HEK293 (cell line): ENCODE measurements around the gene PRKCQ.

ENCODE experiments used
- YY1 ChIP-seq: fragments of 450-650 bp; formaldehyde crosslinking; IDR thresholded peaks from 2 replicates; pipeline ENCODE4 v1.5.1; 2018; ENCODE audit warnings: missing biosample characterization, missing genetic modification characterization
- ZNF112 ChIP-seq: fragments of 450-650 bp; formaldehyde crosslinking; IDR thresholded peaks from 2 replicates; pipeline ENCODE4 v1.5.0; 2017; ENCODE audit warnings: missing biosample characterization, missing genetic modification characterization
- TF ChIP-seq, protein P1 (sequence below): fragments of 450-650 bp; formaldehyde crosslinking; IDR thresholded peaks from 2 replicates; pipeline ENCODE4 v1.5.1; 2016; ENCODE audit warnings: missing biosample characterization, missing genetic modification characterization
- TF ChIP-seq, protein P2 (sequence below): fragments of 450-650 bp; formaldehyde crosslinking; IDR thresholded peaks from 2 replicates; pipeline ENCODE4 v1.5.1; 2016; ENCODE audit warnings: missing biosample characterization, missing genetic modification characterization
- TF ChIP-seq, protein P3 (sequence below): fragments of 450-650 bp; formaldehyde crosslinking; conservative IDR thresholded peaks from 2 replicates; pipeline ENCODE4 v1.5.1; 2016; ENCODE audit warnings: low read depth, missing biosample characterization, missing genetic modification characterization
- TF ChIP-seq, protein P4 (sequence below): fragments of 450-650 bp; formaldehyde crosslinking; IDR thresholded peaks from 2 replicates; pipeline ENCODE4 v1.5.1; 2016; ENCODE audit warnings: missing biosample characterization, missing genetic modification characterization

DNA sequence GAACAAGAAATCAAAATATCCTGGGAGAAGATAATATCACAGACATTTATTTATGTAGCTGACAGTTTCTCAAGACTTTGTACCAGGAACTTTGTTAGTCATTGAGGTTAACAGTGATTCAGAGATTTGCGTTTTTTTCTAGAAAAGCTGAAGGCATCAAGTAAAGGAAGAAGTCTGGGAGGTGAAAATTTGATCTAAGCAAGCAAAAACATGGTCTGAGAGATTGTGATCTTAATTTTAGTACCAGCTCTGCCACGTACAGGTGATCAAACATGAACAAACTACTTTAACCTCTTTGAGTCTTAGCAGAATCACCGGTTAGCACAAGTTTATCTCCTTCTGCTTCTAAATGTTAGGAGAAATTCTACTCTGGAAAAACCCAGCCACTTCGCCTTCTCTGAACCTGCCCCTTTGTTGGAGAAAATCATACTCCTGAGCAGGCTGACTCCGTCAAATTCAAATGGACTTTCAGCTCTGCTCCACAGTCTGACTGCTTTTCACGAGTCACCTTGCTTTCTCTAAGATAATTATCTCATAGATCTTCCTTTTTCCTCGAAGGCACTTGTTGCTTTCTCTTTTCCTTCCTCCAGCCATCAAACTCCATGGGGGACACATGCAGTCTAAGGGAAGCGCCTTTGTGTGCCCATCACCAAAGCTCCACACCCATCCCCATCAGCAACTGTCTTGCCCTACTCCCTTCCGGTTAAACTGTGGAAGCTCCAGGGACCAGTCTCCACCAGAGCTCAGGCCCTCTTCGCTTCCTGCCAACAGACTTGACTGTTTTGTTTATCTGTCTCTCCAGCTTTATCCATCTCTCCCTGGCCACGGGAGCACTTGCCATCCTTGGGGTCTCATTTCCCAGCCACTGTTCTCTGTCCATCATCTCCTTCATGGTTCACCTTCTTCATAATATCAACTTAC is 86.3 kb downstream of the PRKCQ start:
- TF ChIP-seq, protein P1, sequence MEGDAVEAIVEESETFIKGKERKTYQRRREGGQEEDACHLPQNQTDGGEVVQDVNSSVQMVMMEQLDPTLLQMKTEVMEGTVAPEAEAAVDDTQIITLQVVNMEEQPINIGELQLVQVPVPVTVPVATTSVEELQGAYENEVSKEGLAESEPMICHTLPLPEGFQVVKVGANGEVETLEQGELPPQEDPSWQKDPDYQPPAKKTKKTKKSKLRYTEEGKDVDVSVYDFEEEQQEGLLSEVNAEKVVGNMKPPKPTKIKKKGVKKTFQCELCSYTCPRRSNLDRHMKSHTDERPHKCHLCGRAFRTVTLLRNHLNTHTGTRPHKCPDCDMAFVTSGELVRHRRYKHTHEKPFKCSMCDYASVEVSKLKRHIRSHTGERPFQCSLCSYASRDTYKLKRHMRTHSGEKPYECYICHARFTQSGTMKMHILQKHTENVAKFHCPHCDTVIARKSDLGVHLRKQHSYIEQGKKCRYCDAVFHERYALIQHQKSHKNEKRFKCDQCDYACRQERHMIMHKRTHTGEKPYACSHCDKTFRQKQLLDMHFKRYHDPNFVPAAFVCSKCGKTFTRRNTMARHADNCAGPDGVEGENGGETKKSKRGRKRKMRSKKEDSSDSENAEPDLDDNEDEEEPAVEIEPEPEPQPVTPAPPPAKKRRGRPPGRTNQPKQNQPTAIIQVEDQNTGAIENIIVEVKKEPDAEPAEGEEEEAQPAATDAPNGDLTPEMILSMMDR (tag by site-specific recombination) = no peak
- TF ChIP-seq, protein P2, sequence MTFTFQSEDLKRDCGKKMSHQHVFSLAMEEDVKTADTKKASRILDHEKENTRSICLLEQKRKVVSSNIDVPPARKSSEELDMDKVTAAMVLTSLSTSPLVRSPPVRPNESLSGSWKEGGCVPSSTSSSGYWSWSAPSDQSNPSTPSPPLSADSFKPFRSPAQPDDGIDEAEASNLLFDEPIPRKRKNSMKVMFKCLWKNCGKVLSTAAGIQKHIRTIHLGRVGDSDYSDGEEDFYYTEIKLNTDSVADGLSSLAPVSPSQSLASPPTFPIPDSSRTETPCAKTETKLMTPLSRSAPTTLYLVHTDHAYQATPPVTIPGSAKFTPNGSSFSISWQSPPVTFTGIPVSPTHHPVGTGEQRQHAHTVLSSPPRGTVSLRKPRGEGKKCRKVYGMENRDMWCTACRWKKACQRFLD (tag by site-specific recombination) = no peak
- TF ChIP-seq, protein P3, sequence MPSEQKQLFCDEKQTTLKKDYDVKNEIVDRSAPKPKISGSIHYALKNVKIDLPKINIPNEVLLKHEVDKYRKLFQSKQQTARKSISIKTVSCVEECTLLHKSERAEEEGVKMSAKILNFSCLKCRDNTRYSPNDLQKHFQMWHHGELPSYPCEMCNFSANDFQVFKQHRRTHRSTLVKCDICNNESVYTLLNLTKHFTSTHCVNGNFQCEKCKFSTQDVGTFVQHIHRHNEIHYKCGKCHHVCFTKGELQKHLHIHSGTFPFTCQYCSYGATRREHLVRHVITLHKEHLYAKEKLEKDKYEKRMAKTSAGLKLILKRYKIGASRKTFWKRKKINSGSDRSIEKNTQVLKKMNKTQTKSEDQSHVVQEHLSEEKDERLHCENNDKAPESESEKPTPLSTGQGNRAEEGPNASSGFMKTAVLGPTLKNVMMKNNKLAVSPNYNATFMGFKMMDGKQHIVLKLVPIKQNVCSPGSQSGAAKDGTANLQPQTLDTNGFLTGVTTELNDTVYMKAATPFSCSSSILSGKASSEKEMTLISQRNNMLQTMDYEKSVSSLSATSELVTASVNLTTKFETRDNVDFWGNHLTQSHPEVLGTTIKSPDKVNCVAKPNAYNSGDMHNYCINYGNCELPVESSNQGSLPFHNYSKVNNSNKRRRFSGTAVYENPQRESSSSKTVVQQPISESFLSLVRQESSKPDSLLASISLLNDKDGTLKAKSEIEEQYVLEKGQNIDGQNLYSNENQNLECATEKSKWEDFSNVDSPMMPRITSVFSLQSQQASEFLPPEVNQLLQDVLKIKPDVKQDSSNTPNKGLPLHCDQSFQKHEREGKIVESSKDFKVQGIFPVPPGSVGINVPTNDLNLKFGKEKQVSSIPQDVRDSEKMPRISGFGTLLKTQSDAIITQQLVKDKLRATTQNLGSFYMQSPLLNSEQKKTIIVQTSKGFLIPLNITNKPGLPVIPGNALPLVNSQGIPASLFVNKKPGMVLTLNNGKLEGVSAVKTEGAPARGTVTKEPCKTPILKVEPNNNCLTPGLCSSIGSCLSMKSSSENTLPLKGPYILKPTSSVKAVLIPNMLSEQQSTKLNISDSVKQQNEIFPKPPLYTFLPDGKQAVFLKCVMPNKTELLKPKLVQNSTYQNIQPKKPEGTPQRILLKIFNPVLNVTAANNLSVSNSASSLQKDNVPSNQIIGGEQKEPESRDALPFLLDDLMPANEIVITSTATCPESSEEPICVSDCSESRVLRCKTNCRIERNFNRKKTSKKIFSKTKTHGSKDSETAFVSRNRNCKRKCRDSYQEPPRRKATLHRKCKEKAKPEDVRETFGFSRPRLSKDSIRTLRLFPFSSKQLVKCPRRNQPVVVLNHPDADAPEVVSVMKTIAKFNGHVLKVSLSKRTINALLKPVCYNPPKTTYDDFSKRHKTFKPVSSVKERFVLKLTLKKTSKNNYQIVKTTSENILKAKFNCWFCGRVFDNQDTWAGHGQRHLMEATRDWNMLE (tag by site-specific recombination) = no peak
- TF ChIP-seq YY1 = no peak
- TF ChIP-seq, protein P4, sequence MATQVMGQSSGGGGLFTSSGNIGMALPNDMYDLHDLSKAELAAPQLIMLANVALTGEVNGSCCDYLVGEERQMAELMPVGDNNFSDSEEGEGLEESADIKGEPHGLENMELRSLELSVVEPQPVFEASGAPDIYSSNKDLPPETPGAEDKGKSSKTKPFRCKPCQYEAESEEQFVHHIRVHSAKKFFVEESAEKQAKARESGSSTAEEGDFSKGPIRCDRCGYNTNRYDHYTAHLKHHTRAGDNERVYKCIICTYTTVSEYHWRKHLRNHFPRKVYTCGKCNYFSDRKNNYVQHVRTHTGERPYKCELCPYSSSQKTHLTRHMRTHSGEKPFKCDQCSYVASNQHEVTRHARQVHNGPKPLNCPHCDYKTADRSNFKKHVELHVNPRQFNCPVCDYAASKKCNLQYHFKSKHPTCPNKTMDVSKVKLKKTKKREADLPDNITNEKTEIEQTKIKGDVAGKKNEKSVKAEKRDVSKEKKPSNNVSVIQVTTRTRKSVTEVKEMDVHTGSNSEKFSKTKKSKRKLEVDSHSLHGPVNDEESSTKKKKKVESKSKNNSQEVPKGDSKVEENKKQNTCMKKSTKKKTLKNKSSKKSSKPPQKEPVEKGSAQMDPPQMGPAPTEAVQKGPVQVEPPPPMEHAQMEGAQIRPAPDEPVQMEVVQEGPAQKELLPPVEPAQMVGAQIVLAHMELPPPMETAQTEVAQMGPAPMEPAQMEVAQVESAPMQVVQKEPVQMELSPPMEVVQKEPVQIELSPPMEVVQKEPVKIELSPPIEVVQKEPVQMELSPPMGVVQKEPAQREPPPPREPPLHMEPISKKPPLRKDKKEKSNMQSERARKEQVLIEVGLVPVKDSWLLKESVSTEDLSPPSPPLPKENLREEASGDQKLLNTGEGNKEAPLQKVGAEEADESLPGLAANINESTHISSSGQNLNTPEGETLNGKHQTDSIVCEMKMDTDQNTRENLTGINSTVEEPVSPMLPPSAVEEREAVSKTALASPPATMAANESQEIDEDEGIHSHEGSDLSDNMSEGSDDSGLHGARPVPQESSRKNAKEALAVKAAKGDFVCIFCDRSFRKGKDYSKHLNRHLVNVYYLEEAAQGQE (tag by site-specific recombination) = no peak
- TF ChIP-seq ZNF112 = no peak
